ENCODE measurements around the gene EDAR. TPM values are rescaled to one million over a fixed set of nuclear protein-coding genes. Genes with fewer than 3 reads are reported as not detected.

Gene EDAR
- polyA plus RNA-seq, 1 donor (not counting 4 experiments of a cell fraction or from before 2014, with no cell fraction given) = 0.21 TPM

- Histone ChIP-seq H3K36me3 (ENCODE audit: control insufficient read depth in 2 of 2, extremely low read depth in 1 of 2, insufficient read depth in 2 of 2, low read length in 2 of 2) (no peaks in the 10 kb centered on the region), H3K4me3 (ENCODE audit: control insufficient read depth in 2 of 3, extremely low read depth in 1 of 3, insufficient read depth in 2 of 3, low read depth in 1 of 3, low read length in 3 of 3) (no peak overlapping the region), H3K27me3 (ENCODE audit: control insufficient read depth, extremely low read depth, insufficient read depth, low read length) (peaks cover 9% of the 10 kb centered on the region), H3K4me2 (ENCODE audit: control insufficient read depth, extremely low read depth, insufficient read depth, low read depth, low read length) (no peak overlapping the region), H3K27ac (ENCODE audit: control insufficient read depth, insufficient read depth, low read length) (no peak overlapping the region), H3K4me1 (ENCODE audit: control insufficient read depth, extremely low read depth, insufficient read depth, low read length) (no peaks in the 10 kb centered on the region), H3K9me1 (ENCODE audit: control insufficient read depth, extremely low read depth, insufficient read depth, low read length) (no peaks in the 10 kb centered on the region), H2AFZ (ENCODE audit: control insufficient read depth, low read length) (no peak overlapping the region), H3K79me2 (ENCODE audit: control insufficient read depth, insufficient read depth, low read length) (no peaks in the 10 kb centered on the region), H3K9me3 (ENCODE audit: control insufficient read depth, low read depth, low read length) (no peaks in the 10 kb centered on the region), H4K20me1 (ENCODE audit: control insufficient read depth, extremely low read depth, insufficient read depth, low read length) (no peaks in the 10 kb centered on the region), H3K9ac (ENCODE audit: control insufficient read depth, extremely low read depth, insufficient read depth, low read length) (no peak overlapping the region)
- dilution Hi-C loops (cut with MboI; ENCODE audit: extremely low pct_ligation_motif_present, low sequenced_read_pairs) = no loop called here
- no peak for FAIRE-seq
- no peak for DNase-seq (ENCODE audit: low read depth, low spot score)
- TF ChIP-seq EZH2 (IDR thresholded peaks at IDR 0.05; ENCODE audit: low read length) = no peak
- no peak for TF ChIP-seq CTCF (optimal IDR thresholded peaks at IDR 0.05 in 1 of 3, IDR thresholded peaks at IDR 0.05 in 1 of 3, conservative IDR thresholded peaks at IDR 0.05 in 1 of 3; ENCODE audit: extremely low read depth in 1 of 3, insufficient read depth in 2 of 3, low read length in 3 of 3)
Measured at GRCh38 chr2:108904680-108905079, 84.3 kb downstream of the EDAR start.

DNA sequence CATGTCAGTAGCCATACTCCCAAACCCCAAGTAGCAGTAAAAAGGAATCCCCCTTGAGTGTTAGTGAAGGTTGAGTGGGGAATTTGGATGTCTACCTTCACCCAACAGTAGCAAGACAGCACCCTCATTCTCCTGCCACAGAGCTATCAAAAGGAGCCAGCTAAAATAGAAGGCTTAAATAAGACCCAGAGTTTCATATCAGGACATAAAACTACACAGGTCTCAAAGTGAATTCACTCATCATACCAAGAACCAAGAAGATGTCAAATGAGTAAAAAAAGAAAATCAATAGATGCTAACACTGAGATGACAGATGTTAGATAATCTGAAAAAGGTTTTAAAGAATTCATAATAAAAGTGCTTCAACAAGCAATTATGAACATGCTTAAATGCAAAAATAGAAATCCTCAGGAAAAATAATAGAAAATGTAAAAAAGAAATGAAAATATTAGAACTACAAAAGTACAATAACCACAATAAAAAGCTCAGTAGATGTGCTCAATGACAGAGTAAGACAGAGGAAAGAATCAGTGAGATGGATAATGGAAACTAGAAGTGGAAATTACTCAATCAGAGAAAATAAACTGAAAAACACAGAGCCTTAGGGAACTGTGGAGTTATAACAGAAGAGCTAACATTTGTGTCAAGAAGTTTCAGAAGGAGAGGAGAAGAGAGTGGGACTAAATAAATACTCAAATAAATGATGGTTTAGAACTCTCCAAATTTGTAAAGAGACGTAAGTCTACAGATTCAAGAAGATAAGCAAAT lies 90.5 kb downstream of the EDAR start:
- H3K4me1 ChIP-seq (ENCODE audit: control insufficient read depth, extremely low read depth, insufficient read depth, low read length) = no peaks in the 10 kb centered on the region
- dilution Hi-C loops (cut with MboI; ENCODE audit: extremely low pct_ligation_motif_present, low sequenced_read_pairs) = no loop called here
- FAIRE-seq (no peak), DNase-seq (ENCODE audit: low read depth, low spot score) (no peak)
- H3K4me3 ChIP-seq (ENCODE audit: control insufficient read depth in 2 of 3, extremely low read depth in 1 of 3, insufficient read depth in 2 of 3, low read depth in 1 of 3, low read length in 3 of 3) = no peak overlapping the region
- no peak overlapping the region for H3K27ac ChIP-seq (ENCODE audit: control insufficient read depth, insufficient read depth, low read length)
- H4K20me1 ChIP-seq (ENCODE audit: control insufficient read depth, extremely low read depth, insufficient read depth, low read length) = no peaks in the 10 kb centered on the region
- H3K4me2 ChIP-seq (ENCODE audit: control insufficient read depth, extremely low read depth, insufficient read depth, low read depth, low read length) = no peak overlapping the region
- H3K9me1 ChIP-seq (ENCODE audit: control insufficient read depth, extremely low read depth, insufficient read depth, low read length) = no peaks in the 10 kb centered on the region
- no peak overlapping the region for H2AFZ ChIP-seq (ENCODE audit: control insufficient read depth, low read length)
- no peaks in the 10 kb centered on the region for H3K79me2 ChIP-seq (ENCODE audit: control insufficient read depth, insufficient read depth, low read length)
- H3K27me3 ChIP-seq (ENCODE audit: control insufficient read depth, extremely low read depth, insufficient read depth, low read length) = no peaks in the 10 kb centered on the region
- H3K9ac ChIP-seq (ENCODE audit: control insufficient read depth, extremely low read depth, insufficient read depth, low read length) = no peak overlapping the region
- no peaks in the 10 kb centered on the region for H3K36me3 ChIP-seq (ENCODE audit: control insufficient read depth in 2 of 2, extremely low read depth in 1 of 2, insufficient read depth in 2 of 2, low read length in 2 of 2)
- no peak for TF ChIP-seq EZH2 (IDR thresholded peaks at IDR 0.05; ENCODE audit: low read length)
- TF ChIP-seq CTCF (optimal IDR thresholded peaks at IDR 0.05 in 1 of 3, IDR thresholded peaks at IDR 0.05 in 1 of 3, conservative IDR thresholded peaks at IDR 0.05 in 1 of 3; ENCODE audit: extremely low read depth in 1 of 3, insufficient read depth in 2 of 3, low read length in 3 of 3) = no peak
- no peaks in the 10 kb centered on the region for H3K9me3 ChIP-seq (ENCODE audit: control insufficient read depth, low read depth, low read length)
